Mesenteric fat pad (tissue), 1 donor: ENCODE measurements around the gene FAM200B. TPM values are rescaled to one million over a fixed set of nuclear protein-coding genes. Genes with fewer than 3 reads are reported as not detected.

Source experiments
- DNase-seq: peaks from one replicate; pipeline ENCODE4 v3.0.0-alpha.2; 2020; ENCODE audit warnings: low spot score
- total RNA-seq: library from RNA; stranded (reverse); fragmentation: NEBNext Ultra II Directional; extraction: Animal tissue kit (Norgen Biotek cat#: 25700); gene quantifications from one replicate; pipeline ENCODE4 v1.2.1, GENCODE V29; 2021
- donor health status: DM: yes; HTN: yes; CAD: no.

FAM200B gene
- total RNA-seq, 1 donor from 2014 or later, result 32.9 TPM

DNA sequence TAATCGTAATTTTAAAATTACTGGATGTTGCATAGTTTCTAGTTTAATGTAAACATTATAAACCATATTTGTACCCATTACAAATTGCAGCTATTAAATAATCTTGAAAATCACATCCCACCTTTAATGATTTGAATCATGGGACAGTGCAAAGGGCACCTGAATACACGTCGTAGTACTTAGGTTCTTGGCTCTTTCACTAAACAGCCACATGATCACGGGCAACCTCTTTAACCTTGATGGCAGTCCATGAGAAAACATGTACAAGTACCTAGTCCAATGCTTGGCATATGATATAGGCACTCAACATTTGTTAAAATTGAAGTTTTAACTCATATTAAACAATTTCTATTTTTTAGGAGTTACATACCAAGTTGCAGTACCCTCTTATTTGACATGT lies 14.6 kb upstream of the FAM200B start:
- DNase-seq, result no peak

DNA sequence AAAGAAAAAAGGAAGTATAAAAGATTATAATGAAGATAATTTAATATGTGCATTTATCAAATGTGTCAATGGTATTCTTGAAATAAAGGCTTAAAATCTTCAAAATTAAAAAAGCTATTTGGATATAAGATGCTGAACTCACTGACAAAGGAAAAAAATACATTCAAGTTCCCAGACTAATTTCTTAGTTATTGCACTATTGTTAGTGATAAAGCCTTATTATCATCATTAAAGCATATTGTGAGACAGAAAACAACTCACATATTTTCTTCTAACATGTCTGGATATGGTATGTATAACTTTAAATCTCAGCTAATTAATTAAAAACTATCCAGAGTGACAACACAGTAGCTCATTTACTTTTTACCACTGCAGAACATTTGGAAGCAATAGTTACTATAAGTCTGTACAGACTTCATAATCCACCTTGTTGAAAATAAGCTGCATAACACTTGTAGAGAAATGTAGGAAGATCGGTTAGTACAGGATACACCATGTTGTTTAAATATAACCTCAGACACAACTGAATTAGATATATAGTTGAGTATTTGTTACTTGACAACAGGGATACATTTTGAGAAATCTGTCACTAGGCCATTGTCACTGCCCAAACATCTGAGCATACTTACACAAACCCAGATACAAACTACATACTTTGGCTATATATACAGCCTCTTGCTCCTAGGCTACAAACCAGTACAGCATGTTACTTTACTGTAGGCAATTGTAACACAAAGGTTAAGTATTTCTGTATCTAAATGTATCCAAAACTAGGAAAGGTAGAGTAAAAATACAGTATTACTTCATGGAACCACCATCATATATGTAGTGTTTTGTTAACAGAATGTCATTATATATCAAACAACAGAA lies 12.8 kb upstream of the FAM200B start:
- no peak for DNase-seq

GRCh38 chr4:15670576-15670975 lies 11.1 kb upstream of the FAM200B start:
- no peak for DNase-seq

DNA sequence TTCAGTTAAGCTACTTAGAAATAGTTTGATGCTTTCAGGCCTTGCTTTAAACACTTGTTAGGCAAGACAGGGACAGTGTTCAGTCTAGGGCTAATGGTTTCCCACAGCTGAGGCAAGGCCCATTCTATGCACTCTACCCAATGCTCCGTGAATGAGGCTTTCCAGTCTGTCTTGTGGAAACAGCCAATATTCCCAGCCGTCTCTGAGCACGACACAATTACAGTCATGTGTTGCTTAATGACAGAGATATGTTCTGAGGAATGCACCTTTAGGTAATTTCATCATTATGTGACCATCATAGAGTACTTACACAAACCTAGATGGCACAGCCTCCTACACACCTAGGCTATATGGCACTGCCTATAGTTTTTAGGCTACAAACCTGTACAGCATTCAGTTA lies 9.5 kb upstream of the FAM200B start:
- DNase-seq, result no peak

DNA sequence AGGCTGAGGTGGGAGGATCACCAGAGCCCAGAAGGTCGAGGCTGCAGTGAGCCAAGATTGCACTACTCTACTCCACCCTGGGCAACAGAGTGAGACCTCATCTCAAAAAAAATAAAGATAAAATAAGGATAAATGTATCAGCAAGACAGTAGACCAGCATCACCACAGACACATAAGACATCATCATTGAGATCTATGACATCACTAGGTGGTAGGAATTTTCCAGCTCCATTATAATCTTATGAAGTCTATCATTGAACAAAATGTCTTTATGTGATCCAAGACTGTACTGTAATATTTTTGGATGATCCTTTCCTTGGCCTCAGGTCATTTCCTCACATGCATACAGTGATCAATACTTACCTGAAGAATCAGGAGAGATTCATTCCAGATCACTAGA lies 8.3 kb upstream of the FAM200B start:
- DNase-seq, result no peak

- DNase-seq, result no peak
These were observed 7.6 kb upstream of the FAM200B start for GRCh38 chr4:15674046-15674445.

GRCh38 chr4:15674926-15675325 lies 6.7 kb upstream of the FAM200B start:
- DNase-seq, result no peak

DNA sequence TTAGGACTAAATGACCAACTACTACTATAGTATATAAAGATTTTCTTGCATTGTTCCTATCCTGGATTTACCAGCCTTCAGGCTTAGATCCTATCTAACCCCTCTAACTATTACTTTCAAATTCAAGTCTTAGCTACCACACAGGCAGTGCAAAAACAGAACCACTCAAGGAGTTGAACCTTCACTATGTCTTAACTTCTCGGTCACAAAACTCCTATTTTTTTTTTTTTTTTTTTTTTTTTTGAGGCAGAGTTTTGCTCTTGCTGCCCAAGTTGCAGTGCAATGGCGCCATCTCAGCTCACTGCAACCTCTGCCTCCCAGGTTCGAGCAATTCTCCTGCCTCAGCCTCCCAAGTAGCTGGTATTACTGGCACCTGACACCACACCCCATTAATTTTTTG lies 6.3 kb upstream of the FAM200B start:
- DNase-seq, result no peak

DNA sequence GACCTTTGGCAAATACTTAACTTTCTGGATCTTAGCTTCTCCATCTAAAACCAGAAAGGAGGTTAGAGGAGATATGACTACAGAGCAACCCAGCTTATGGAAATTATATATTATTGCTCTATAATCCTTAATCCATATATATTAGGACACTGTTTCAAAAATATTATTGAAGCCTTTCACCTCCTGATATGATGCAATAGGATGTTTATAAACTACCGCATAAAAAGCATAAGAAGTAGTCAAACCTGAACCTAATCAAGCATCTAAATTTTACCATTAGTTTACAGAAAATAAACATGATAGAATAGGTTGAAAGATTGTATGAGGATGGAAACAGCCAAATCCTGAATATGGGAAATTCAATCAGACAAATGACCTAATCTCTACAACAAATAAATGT lies 5.6 kb upstream of the FAM200B start:
- DNase-seq, result no peak

- no peak for DNase-seq
These were observed 4.7 kb upstream of the FAM200B start for GRCh38 chr4:15676899-15677298.

DNA sequence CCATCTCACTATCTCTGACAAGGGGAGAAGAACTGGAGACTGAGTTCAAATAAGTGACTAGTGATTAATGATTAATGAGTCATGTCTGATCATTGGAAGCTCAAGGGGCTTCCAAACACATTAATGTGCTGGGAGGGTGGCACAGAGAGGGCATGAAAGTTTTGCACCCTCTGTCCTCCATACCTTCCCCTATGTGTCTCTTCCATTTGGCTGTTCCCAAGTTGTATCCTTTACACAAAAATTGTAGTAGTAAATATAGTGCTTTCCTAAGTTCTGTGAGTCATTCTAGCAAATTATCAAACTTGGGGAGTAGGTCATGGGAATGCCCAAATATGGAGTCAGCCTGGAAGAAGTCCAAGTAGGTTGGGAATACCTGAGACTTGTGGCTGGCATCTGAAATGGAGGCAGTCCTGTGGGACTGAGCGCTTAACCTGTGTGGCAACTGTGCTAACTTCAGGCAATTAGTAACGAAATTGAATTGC lies 4.1 kb upstream of the FAM200B start:
- no peak for DNase-seq

- no peak for DNase-seq
These were observed 608 bp upstream of the FAM200B start for GRCh38 chr4:15681067-15681371.

GRCh38 chr4:15682242-15683142 lies 865 bp downstream of the FAM200B start:
- no peak for DNase-seq

DNA sequence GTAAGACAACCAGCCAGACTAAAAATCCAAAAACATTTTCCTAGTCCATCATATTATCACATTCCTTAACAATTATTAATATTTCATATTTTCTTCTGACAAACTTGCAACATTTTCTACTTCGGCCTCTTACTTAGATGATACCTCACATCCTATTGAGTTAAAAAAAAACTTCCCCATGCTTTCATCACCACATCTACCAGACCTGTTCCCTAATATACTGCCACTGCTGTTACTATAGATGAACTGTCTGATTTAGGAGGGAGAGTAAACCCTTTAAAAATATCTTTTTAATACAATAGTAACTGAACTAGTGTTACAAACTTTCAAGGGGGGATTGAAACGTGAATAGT lies 1.5 kb downstream of the FAM200B start:
- DNase-seq, result no peak

- no peak for DNase-seq
These were observed 2.9 kb downstream of the FAM200B start for GRCh38 chr4:15684498-15684897.

GRCh38 chr4:15688051-15688450 lies 6.4 kb downstream of the FAM200B start:
- no peak for DNase-seq

GRCh38 chr4:15689540-15689939 lies 7.9 kb downstream of the FAM200B start:
- DNase-seq, result no peak

DNA sequence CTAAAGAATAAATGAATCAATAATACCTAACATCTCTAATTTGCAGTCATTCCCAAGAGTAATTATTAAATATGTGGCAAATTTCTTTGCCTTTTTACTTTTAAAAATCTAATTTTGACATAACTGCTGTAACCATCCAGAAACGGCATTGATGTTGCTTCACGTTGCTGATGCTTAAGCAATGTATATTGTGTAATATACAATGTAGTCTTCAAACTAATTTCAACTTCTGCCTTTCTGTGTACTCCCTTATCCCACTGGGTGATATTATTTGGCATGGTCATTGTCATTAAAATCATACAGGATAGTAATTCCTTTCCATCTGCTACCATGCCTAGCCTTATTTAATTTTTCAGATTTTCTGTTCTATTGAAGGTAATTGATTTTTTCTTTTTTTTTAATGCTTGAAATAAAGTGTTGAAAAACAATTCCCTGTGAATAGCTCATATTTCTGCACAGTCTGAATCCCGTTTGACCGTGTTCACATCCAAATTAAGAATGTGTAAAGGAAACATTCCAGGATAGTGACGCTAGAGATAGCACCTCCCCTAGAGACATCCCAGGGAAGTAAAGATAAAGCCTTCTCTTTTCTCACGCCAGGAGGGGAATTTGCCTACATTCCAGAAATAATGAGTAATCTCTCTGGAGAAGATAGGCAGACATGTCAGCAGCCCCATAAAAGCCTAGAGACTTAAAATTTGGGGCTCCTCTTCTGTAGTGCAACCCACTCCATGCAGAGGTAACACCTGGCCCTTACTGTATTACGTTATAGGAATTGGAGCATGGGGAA lies 8.6 kb downstream of the FAM200B start:
- no peak for DNase-seq

- no peak for DNase-seq
These were observed 9.9 kb downstream of the FAM200B start for GRCh38 chr4:15691346-15692135.

GRCh38 chr4:15692602-15693001 lies 11.0 kb downstream of the FAM200B start:
- no peak for DNase-seq

DNA sequence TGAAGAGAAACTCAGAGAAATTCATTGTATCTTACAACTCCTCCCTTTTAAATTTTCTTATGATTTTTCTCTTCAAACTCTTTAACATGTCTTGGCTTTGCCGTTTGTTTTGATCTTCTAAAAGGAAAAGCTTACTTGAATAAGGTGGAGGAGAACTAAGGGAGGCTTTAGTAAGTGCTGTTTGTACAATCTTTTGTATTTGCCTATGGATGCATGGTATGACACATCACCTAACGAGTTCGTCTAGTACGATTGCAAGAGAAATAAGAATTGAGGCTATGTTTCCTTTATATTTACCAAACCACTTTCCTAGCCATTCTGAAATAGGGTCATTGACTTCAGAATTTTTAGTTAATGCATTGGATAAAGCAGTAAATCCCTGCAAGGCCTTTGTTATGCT lies 12.8 kb downstream of the FAM200B start:
- DNase-seq, result no peak
